Posterior vena cava (tissue), 2 donors: ENCODE data around the gene HOXC12. TPM values are rescaled to one million over a fixed set of nuclear protein-coding genes. Genes with fewer than 3 reads are reported as not detected.

Experiments used
- DNase-seq: peaks from one replicate; pipeline ENCODE4 v3.0.0-alpha.2; 2020; ENCODE audit warnings: low spot score
- intact Hi-C, 2 donors: fragments of 100-400 bp; cut with DNase I; formaldehyde crosslinking; loops; one replicate each; pipeline versions ENCODE4 v1.14.1 to v1.14.2; 2022 to 2023
- long read RNA-seq, 2 donors: library from polyadenylated mRNA; unstranded; transcript quantifications; one replicate each; pipeline ENCODE4 v2.0.0, GENCODE V29; 2020 to 2021
- total RNA-seq, 2 donors: library from RNA; stranded (reverse); fragmentation: NEBNext Ultra II Directional; extraction: Animal tissue kit (Norgen Biotek cat#: 25700); gene quantifications; one replicate each; pipeline ENCODE4 v1.2.1, GENCODE V29; 2021
- donor health status: DM: yes; HTN: yes; CAD: no.
- donor health status: DM: yes; HTN: yes; CAD: no.

HOXC12 gene
- 1 to 10 TPM in 1 of 2 donors, not detected in 1; 1.1 TPM for total RNA-seq
- long read RNA-seq, donor 1, result 0 reads
- long read RNA-seq, donor 2, partial matches to known transcripts, result 0 of 1 reads
- long read RNA-seq, donor 2, other reads (novel, unspliced or antisense), result 1 of 1 reads

GRCh38 chr12:53954694-53955035 is at the start of gene HOXC12:
TSS of gene HOXC12 (plus strand) at chr12:53954903. CDS start at chr12:53954930, 27 bp downstream.
- DNase-seq, result peak; percentile 70
- intact Hi-C loops, result no loop called here

DNA sequence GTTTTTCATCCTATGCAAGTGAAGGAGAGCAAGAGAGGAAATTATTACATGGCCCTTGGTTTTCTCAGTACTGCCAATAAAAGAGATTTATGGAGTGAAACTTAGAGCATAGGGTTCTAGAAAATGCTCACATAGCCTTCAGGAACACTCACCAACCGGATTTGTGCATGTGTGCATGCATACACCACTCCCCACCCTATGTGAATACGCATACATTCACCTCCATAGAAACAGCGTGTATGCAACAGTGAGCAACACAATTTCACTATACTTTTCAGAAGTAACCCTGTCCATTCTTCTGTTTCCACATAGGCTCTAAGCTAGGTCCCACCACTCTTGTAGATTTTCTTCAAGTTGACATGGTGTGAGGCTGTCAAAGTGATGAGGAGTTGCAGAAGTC is 47.6 kb upstream of the HOXC12 start:
- intact Hi-C loops, result no loop called here
- DNase-seq, result no peak

DNA sequence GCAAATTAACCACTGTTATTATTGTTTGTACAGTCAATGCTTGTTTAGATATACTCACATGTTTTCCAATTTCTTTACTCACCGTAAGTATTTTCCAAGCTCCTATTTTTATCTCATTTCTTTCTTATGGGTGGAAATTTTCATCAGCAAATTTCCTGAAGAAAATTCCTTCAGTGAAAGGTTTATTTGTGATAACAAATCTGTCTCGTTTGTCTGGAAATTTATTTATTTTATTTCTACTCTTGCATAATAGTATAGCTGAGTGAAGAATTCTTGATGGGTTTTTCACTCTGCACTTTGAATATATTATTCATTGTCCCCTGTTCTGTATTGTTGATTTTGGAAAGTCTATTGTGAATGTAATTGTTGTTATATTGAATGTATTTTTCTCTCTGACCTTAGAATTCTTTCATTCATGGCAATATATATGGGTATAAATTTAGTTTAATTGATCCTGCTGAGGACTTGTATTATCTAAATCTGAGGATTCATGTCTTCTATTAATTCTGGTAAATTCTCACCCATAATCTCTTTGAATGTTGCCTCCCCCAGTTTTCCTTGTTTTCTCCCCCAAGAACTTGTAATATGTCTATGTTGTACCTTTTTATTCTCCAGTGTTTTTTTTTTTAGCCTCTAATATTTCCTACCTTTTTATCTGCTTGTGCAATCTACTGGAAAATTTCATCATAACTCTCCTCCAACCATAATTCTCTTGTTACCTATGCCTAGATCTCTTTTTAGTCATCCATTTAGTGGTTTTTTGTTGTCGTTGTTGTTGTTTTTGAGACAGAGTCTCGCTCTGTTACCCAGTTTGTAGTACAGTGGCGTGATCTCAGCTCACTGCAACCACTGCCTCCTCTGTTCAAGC is 37.7 kb upstream of the HOXC12 start:
- intact Hi-C loops, result no loop called here
- no peak for DNase-seq

- no peak for DNase-seq
- intact Hi-C loops, result no loop called here
These were observed 29.9 kb upstream of the HOXC12 start for GRCh38 chr12:53924521-53925405.

DNA sequence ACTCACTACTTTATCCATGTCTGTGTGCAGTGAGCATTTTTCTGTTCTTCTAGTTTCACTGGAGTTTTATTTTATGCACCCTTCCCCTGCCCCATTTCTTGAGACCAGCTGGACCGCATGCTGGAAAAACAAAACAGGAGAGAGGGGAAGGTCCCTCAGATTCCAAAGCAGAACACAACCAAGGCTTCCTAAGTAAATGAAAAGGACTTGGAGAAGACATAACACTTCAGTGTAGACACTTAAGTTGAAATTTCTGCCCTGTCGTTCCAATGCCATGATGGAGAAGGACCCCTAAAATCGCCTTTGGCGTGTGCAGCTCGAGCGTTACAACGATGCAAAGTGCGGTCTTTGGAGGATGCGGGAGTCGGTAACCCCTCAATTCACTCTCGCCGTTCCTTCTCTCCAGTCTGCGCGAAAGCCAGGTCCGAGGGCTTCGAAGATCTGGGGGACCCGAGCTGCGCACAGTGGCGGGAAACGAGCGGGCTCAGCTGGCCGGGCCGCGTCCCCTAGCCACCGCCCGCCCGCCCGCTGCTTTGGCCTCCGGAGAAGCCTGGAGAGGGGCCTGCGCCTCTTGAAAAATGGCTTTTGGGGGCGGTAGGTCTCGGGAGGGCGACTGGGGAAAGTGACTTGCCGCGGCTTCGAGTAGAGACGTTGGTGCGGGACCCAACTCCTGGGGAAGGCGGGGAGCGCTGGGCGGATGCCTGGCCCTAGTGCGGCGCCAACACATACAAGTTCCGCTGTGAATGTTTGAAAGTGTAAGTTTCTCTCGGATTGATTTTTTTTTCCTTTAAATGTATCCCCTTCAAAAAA is 27.3 kb upstream of the HOXC12 start:
- no peak for DNase-seq

GRCh38 chr12:53928054-53928835 is 26.5 kb upstream of the HOXC12 start:
- intact Hi-C loops, result no loop called here
- no peak for DNase-seq

More for the DNA sequence above, 27.3 kb upstream of the HOXC12 start:
- intact Hi-C loops, result no loop called here

- intact Hi-C loops, result no loop called here
- no peak for DNase-seq
These were observed 25.2 kb upstream of the HOXC12 start for GRCh38 chr12:53929527-53929926.

- intact Hi-C loops, result no loop called here
- no peak for DNase-seq
These were observed 24.0 kb upstream of the HOXC12 start for GRCh38 chr12:53930591-53931255.

DNA sequence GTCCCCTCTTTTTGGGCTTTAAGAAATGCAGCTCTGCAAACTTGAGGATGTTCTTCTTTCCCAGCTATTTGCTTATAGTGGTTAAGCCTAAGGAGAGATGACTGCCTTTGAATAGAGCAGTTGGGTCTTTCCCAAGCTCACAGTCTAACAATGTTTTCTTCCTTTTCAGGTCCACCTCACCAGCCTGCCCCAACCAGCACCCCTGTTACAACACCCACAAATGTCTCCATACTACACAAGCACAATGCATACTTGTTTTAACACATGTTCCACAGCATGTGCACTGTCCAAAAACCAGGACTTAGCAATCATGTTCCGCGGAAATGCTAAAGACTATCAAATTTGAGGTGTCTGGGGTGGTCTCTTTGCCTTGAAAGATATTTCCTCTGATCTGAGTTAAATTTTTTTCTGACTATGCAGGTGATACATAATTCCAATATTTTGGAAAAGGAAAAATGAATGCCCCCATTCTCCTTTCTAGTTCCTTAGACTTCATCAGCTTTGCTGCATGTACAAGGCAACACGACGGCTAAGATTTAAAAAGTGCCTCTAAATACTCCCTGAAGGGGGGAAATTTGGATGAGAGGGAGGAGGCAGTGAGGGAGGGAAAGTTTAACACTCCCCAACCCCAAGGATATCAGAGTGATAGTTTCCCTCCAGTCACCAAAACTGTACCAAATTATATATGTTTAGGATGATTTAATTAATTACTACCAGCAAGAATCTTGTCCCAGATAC is 22.7 kb upstream of the HOXC12 start:
- intact Hi-C loops, result no loop called here

DNA sequence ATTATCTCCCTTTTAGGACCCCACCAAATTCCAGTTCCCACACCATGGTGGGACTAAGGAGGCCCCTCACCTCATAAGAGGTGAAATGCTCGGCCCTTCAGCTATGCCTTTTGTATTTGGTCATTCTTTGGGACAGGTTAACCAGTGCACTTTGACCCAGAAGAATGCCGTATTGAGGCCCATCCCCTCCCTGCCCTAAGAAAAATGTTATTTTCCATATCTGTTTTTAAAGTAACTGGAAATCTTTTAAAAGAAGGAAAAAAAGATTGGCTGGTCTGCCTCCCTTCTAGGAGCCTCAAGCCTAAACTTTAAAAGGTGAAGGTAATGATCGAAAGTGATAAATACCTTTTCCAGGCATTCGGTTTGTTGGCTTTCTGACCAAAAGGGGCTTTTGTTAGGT is 21.8 kb upstream of the HOXC12 start:
- intact Hi-C loops, result no loop called here
- no peak for DNase-seq

More for the DNA sequence above, 22.7 kb upstream of the HOXC12 start:
- no peak for DNase-seq

- no peak for DNase-seq
- intact Hi-C loops, result no loop called here
These were observed 19.0 kb upstream of the HOXC12 start for GRCh38 chr12:53935383-53936341.

- no peak for DNase-seq
- intact Hi-C loops, result no loop called here
These were observed 17.6 kb upstream of the HOXC12 start for GRCh38 chr12:53937099-53937498.

DNA sequence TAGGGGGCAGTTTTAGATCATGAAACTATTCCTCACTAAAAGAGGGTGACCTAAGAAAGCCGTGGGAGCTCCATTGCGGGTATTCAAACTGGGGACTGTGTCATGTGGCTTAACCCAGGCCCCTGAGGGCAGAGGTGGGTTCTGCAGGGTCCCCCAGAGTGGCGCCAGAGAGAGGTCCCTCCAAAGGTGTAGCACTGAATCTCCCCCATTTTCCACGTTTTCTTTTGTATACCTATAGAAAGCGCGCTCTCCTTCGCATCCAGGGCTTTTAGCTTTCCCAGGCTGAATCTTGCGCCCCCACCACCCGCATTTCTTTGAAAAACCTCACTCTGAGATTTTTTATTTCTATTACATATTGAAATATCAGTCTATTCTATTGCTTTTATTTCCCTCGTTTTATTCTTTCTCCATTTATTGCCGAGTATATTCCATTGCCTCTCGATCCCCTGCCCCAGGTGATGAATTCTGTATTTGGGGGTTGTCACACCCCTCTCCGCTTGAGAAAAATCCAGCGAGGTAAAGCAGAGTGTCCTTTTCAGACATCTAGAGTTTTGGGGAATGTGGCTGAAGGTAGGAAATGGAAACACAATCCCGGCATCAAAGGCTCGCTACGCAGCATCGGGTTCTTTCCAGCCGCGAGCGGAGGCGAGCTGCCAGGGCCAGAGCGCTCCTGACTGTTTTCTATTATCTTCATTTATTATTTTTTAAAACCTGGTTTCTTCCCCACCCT is 16.9 kb upstream of the HOXC12 start:
- intact Hi-C loops, result no loop called here
- DNase-seq, result no peak

- intact Hi-C loops, result no loop called here
- no peak for DNase-seq
These were observed 16.2 kb upstream of the HOXC12 start, which contains the start of gene HOXC13 for GRCh38 chr12:53938326-53939140. TSS of gene HOXC13 (plus strand) at chr12:53938831. CDS start at chr12:53938907, 76 bp downstream.
